Kidney tubule cell (primary cell): ENCODE data around the gene MCOLN3.
"Not testable (repeated sequence)": the region's sequence is repeated elsewhere in the genome, so short reads cannot be mapped to it uniquely, and the experiment has no call there.

Source experiments
- DNase-seq: peaks from one replicate; pipeline ENCODE4 v3.0.0-alpha.2; 2018; ENCODE audit warnings: low spot score

The MCOLN3 gene

GRCh38 chr1:84991097-84991920, 57.0 kb downstream of the MCOLN3 start:
- no peak for DNase-seq

- DNase-seq = no peak
Measured at GRCh38 chr1:84988588-84988987, 59.7 kb downstream of the MCOLN3 start.

- DNase-seq = not testable (repeated sequence)
Measured at GRCh38 chr1:84986561-84986960, 61.7 kb downstream of the MCOLN3 start.

GRCh38 chr1:84985365-84985764, 62.9 kb downstream of the MCOLN3 start:
- DNase-seq = no peak

GRCh38 chr1:84982395-84982794, 65.9 kb downstream of the MCOLN3 start:
- no peak for DNase-seq

- no peak for DNase-seq
Measured at GRCh38 chr1:84975035-84975434, 73.3 kb downstream of the MCOLN3 start.

- no peak for DNase-seq
Measured at GRCh38 chr1:84973498-84974334, 74.6 kb downstream of the MCOLN3 start.

- DNase-seq = no peak
Measured at GRCh38 chr1:84972377-84972987, 75.8 kb downstream of the MCOLN3 start.

GRCh38 chr1:84971957-84972356, 76.3 kb downstream of the MCOLN3 start:
- no peak for DNase-seq

- DNase-seq = no peak
Measured at GRCh38 chr1:84969489-84970250, 78.6 kb downstream of the MCOLN3 start.

GRCh38 chr1:84968865-84969264, 79.4 kb downstream of the MCOLN3 start:
- DNase-seq = no peak

- DNase-seq = no peak
Measured at GRCh38 chr1:84968101-84968500, 80.2 kb downstream of the MCOLN3 start.
